H1 (cell line): ENCODE data around the gene WNT5A. TPM values are rescaled to one million over a fixed set of nuclear protein-coding genes. Genes with fewer than 3 reads are reported as not detected.
A peak's percentile ranks its signal among the peaks of the same experiment; 100 is the strongest.

ENCODE experiments used
- CTCF ChIA-PET: fragments of 300-600 bp; sonication (Branson Sonifier 250); formaldehyde crosslinking; loops from one replicate; lab custom pipeline; 2021; ENCODE audit not compliant: partially characterized antibody; lab: Charles Lee
- POLR2A ChIA-PET: fragments of 300-600 bp; sonication (Branson Sonifier 250); formaldehyde crosslinking; loops from one replicate; lab custom pipeline; 2021; ENCODE audit warnings: inconsistent platforms; ENCODE audit not compliant: partially characterized antibody; lab: Charles Lee
- DNase-seq, 2 experiments: peaks; one replicate each; pipeline versions ENCODE4 v3.0.0 to v3.0.0-alpha.2; 2010 to 2022; ENCODE audit warnings: low spot score in 2 of 2, low read depth in 1 of 2, mixed read lengths in 1 of 2
- FAIRE-seq: peaks from 2 replicates; lab custom pipeline; 2011; peaks lifted over from hg19 to GRCh38; lab: Jason Lieb, UNC
- H2AFZ ChIP-seq: 2 replicates; pipeline ENCODE4 v1.8.1; 2012; ENCODE audit warnings: low read length, inconsistent platforms
- H2AK5ac ChIP-seq: 2 replicates; pipeline ENCODE4 v1.6.1; 2013; ENCODE audit warnings: low read depth, low read length
- H2BK120ac ChIP-seq: replicated peaks from 2 replicates; pipeline ENCODE3; 2013; ENCODE audit warnings: low read depth, low read length, inconsistent platforms
- H2BK12ac ChIP-seq: 2 replicates; pipeline ENCODE4 v1.6.1; 2013; ENCODE audit warnings: low read depth, low read length
- H2BK15ac ChIP-seq: 2 replicates; pipeline ENCODE4 v1.6.1; 2013; ENCODE audit warnings: low read length
- H2BK20ac ChIP-seq: 2 replicates; pipeline ENCODE4 v1.6.1; 2013; ENCODE audit warnings: low read length
- H2BK5ac ChIP-seq: 2 replicates; pipeline ENCODE4 v1.6.1; 2013; ENCODE audit warnings: low read depth, low read length
- H3K14ac ChIP-seq: 2 replicates; pipeline ENCODE4 v1.6.1; 2013; ENCODE audit warnings: inconsistent platforms; ENCODE audit not compliant: insufficient read length
- H3K18ac ChIP-seq: 2 replicates; pipeline ENCODE4 v1.6.1; 2013; ENCODE audit warnings: low read length; ENCODE audit errors: extremely low read depth
- H3K23ac ChIP-seq: 2 replicates; pipeline ENCODE4 v1.6.1; 2013; ENCODE audit warnings: inconsistent platforms; ENCODE audit not compliant: insufficient read length
- H3K23me2 ChIP-seq: 2 replicates; pipeline ENCODE4 v1.6.1; 2013; ENCODE audit warnings: low read depth, low read length
- H3K27ac ChIP-seq: 2 replicates; pipeline ENCODE4 v1.6.1; 2011; ENCODE audit warnings: low read depth, low read length, inconsistent platforms
- H3K27me3 ChIP-seq, 4 experiments: replicated peaks in 1 of 4; 1 replicate in 1 of 4; 2 replicates in 3 of 4; pipeline versions ENCODE4 v1.6.1 to v1.8.1; 2011 to 2013; ENCODE audit warnings: low read length in 3 of 4, mild to moderate bottlenecking in 3 of 4, inconsistent platforms in 2 of 4, mixed read lengths in 2 of 4, moderate library complexity in 1 of 4; ENCODE audit not compliant: control insufficient read depth in 3 of 4, insufficient read depth in 3 of 4; ENCODE audit errors: extremely low read depth in 1 of 4
- H3K36me3 ChIP-seq, 4 experiments: 2 replicates each; pipeline versions ENCODE4 v1.6.1 to v1.8.1; 2011 to 2013; ENCODE audit warnings: mild to moderate bottlenecking in 4 of 4, low read length in 3 of 4, moderate library complexity in 2 of 4, control low read depth in 1 of 4, inconsistent platforms in 1 of 4; ENCODE audit not compliant: insufficient read depth in 4 of 4, control insufficient read depth in 2 of 4
- H3K4ac ChIP-seq: replicated peaks from 2 replicates; pipeline ENCODE3; 2013; ENCODE audit warnings: low read length, low read depth, mixed read lengths, inconsistent platforms; ENCODE audit not compliant: insufficient read length
- H3K4me1 ChIP-seq, 4 experiments: replicated peaks in 1 of 4; 1 replicate in 1 of 4; 2 replicates in 3 of 4; pipeline versions ENCODE4 v1.6.1 to v1.8.1; 2011 to 2013; ENCODE audit warnings: low read length in 3 of 4, inconsistent platforms in 2 of 4, mixed read lengths in 1 of 4; ENCODE audit not compliant: insufficient read depth in 4 of 4, control insufficient read depth in 3 of 4
- H3K4me2 ChIP-seq, 2 experiments: 2 replicates each; pipeline versions ENCODE4 v1.6.1 to v1.8.1; 2011 to 2013; ENCODE audit warnings: low read depth in 2 of 2, low read length in 2 of 2, control low read depth in 1 of 2, inconsistent platforms in 1 of 2, mild to moderate bottlenecking in 1 of 2; ENCODE audit not compliant: insufficient read depth in 1 of 2
- H3K4me3 ChIP-seq, 4 experiments: fragments of 200-600, 300-600 bp in 1 of 4; sonication (generic), shearing (Covaris generic), sonication (Bioruptor Twin) in 1 of 4; 2 replicates each; pipeline versions ENCODE4 v1.5.1 to v1.8.1; 2011 to 2016; ENCODE audit warnings: low read length in 4 of 4, low read depth in 3 of 4, control low read depth in 2 of 4, inconsistent platforms in 2 of 4, mild to moderate bottlenecking in 2 of 4, mixed read lengths in 1 of 4, moderate library complexity in 1 of 4; ENCODE audit not compliant: insufficient read depth in 2 of 4; ENCODE audit errors: extremely low read depth in 1 of 4
- H3K56ac ChIP-seq: replicated peaks from 2 replicates; pipeline ENCODE3; 2013; ENCODE audit warnings: low read depth, mild to moderate bottlenecking, mixed read lengths, low read length, inconsistent platforms; ENCODE audit not compliant: insufficient read length
- H3K79me1 ChIP-seq: 2 replicates; pipeline ENCODE4 v1.6.1; 2013; ENCODE audit warnings: low read depth, low read length, control low read depth
- H3K79me2 ChIP-seq, 2 experiments: 2 replicates each; pipeline versions ENCODE4 v1.6.1 to v1.8.1; 2012 to 2013; ENCODE audit warnings: low read length in 2 of 2, mild to moderate bottlenecking in 2 of 2, inconsistent platforms in 1 of 2; ENCODE audit not compliant: insufficient read depth in 2 of 2, control insufficient read depth in 1 of 2
- H3K9ac ChIP-seq, 4 experiments: replicated peaks in 1 of 4; 1 replicate in 1 of 4; 2 replicates in 3 of 4; pipeline versions ENCODE4 v1.6.1 to v1.8.1; 2011 to 2013; ENCODE audit warnings: low read depth in 3 of 4, low read length in 3 of 4, control low read depth in 2 of 4, mild to moderate bottlenecking in 2 of 4, moderate library complexity in 2 of 4, inconsistent platforms in 1 of 4; ENCODE audit errors: extremely low read depth in 1 of 4
- H3K9me3 ChIP-seq, 2 experiments: 2 replicates each; pipeline versions ENCODE4 v1.6.1 to v1.8.1; 2012 to 2013; ENCODE audit warnings: mild to moderate bottlenecking in 2 of 2, moderate library complexity in 2 of 2, control low read depth in 1 of 2, inconsistent platforms in 1 of 2, low read depth in 1 of 2, low read length in 1 of 2, mixed read lengths in 1 of 2; ENCODE audit not compliant: insufficient read depth in 2 of 2
- H4K20me1 ChIP-seq, 2 experiments: replicated peaks in 1 of 2; 2 replicates each; pipeline versions ENCODE3 to v1.8.1; 2011 to 2013; ENCODE audit warnings: inconsistent platforms in 2 of 2, low read length in 2 of 2, mild to moderate bottlenecking in 1 of 2; ENCODE audit not compliant: insufficient read depth in 2 of 2, control insufficient read depth in 1 of 2
- H4K5ac ChIP-seq: 2 replicates; pipeline ENCODE4 v1.6.1; 2013; ENCODE audit warnings: low read length, low read depth, mixed read lengths, inconsistent platforms; ENCODE audit not compliant: insufficient read length
- H4K8ac ChIP-seq: 2 replicates; pipeline ENCODE4 v1.8.0; 2013; ENCODE audit warnings: mild to moderate bottlenecking, moderate library complexity, low read length, inconsistent platforms; ENCODE audit not compliant: insufficient read depth; ENCODE audit errors: extremely low read depth
- H4K91ac ChIP-seq: replicated peaks from 2 replicates; pipeline ENCODE3; 2013; ENCODE audit warnings: low read length, mixed read lengths, inconsistent platforms; ENCODE audit not compliant: insufficient read length
- BCL11A ChIP-seq, 2 experiments: IDR thresholded peaks; one replicate each; pipeline ENCODE4 v1.6.1; 2011; ENCODE audit warnings: low read depth in 2 of 2, low read length in 2 of 2, mild to moderate bottlenecking in 2 of 2
- CREB1 ChIP-seq: IDR thresholded peaks from 2 replicates; pipeline ENCODE4 v1.6.1; 2012; ENCODE audit warnings: inconsistent platforms
- EZH2 ChIP-seq: fragments of 200-600 bp; sonication (generic); IDR thresholded peaks from 2 replicates; pipeline ENCODE4 v1.7.1; 2012; ENCODE audit warnings: low read depth, mild to moderate bottlenecking, moderate library complexity, low read length, inconsistent platforms; ENCODE audit not compliant: severe bottlenecking
- HDAC2 ChIP-seq, 2 experiments: fragments of 300-600 bp in 1 of 2; sonication (generic) in 1 of 2; IDR thresholded peaks; 2 replicates each; pipeline ENCODE4 v1.6.1; 2011 to 2012; ENCODE audit warnings: low read depth in 2 of 2, low read length in 2 of 2, mild to moderate bottlenecking in 2 of 2, moderate library complexity in 2 of 2, borderline replicate concordance in 1 of 2, inconsistent platforms in 1 of 2
- JUND ChIP-seq: IDR thresholded peaks from 2 replicates; pipeline ENCODE4 v1.6.1; 2011; ENCODE audit warnings: mild to moderate bottlenecking, improper control_type of control experiment, low read length
- KDM4A ChIP-seq: IDR thresholded peaks from one replicate; pipeline ENCODE4 v1.7.1; 2012; ENCODE audit warnings: low read depth, mild to moderate bottlenecking, moderate library complexity, low read length, inconsistent platforms; ENCODE audit not compliant: severe bottlenecking
- NRF1 ChIP-seq: IDR thresholded peaks from 2 replicates; pipeline ENCODE4 v1.6.1; 2011; ENCODE audit warnings: mild to moderate bottlenecking, low read depth, low read length, improper control_type of control experiment
- RFX5 ChIP-seq: IDR thresholded peaks from 2 replicates; pipeline ENCODE4 v1.6.1; 2011; ENCODE audit warnings: low read depth, low read length, improper control_type of control experiment, borderline replicate concordance
- SIN3A ChIP-seq, 2 experiments: IDR thresholded peaks in 1 of 2; conservative IDR thresholded peaks in 1 of 2; 2 replicates each; pipeline ENCODE4 v1.6.1; 2011 to 2012; ENCODE audit warnings: low read length in 2 of 2, improper control_type of control experiment in 1 of 2, low read depth in 1 of 2, mild to moderate bottlenecking in 1 of 2
- TAF7 ChIP-seq: optimal IDR thresholded peaks from 2 replicates; pipeline ENCODE3; 2011; ENCODE audit warnings: low read depth, mild to moderate bottlenecking, inconsistent platforms, low read length, moderate library complexity, borderline replicate concordance
- TBP ChIP-seq: IDR thresholded peaks from 2 replicates; pipeline ENCODE4 v1.6.1; 2011; ENCODE audit warnings: low read depth, low read length, improper control_type of control experiment
- WGBS, 2 experiments: shearing (Covaris generic) in 1 of 2; methylation state at CpG; one replicate each; pipeline versions ENCODE4 v1.1.6 to v1.1.7; 2013 to 2015; ENCODE audit warnings: low lambda C conversion rate in 2 of 2, mixed read lengths in 2 of 2, inconsistent platforms in 1 of 2, low coverage in 1 of 2, missing lambda C conversion rate in 1 of 2; ENCODE audit not compliant: insufficient replicate concordance in 2 of 2, insufficient coverage in 1 of 2, insufficient read length in 1 of 2; ENCODE audit errors: extremely low coverage in 1 of 2, missing lambda C conversion rate in 1 of 2; 5-methylcytosine and 5-hydroxymethylcytosine counted together
- polyA plus RNA-seq, 7 experiments: library from polyadenylated mRNA; depleted of rRNA in 3 of 7; stranded (reverse) in 5 of 7; unstranded in 2 of 7; fragments of >200 nt in 5 of 7; fragments of 200-250 nt in 2 of 7; gene quantifications; 1 replicate in 5 of 7; 2 replicates in 1 of 7; 4 replicates in 1 of 7; pipeline versions ENCODE4 v1.2.1 to v1.2.3, GENCODE V29; 2011 to 2013; ENCODE audit warnings: missing spikeins in 2 of 7, mixed read lengths in 2 of 7
- total RNA-seq: library from RNA; stranded (reverse); fragmentation: NEBNext Ultra II Directional; extraction: Animal tissue kit (Norgen Biotek cat#: 25700); gene quantifications from 2 replicates; pipeline ENCODE4 v1.2.1, GENCODE V29; 2021

Gene WNT5A
- total and polyA plus RNA-seq, 2 of the 8 experiments (the other 6 are each of a cell fraction or from before 2014, with no cell fraction given) = 3.9 to 5.6 TPM

GRCh38 chr3:55486101-55486856, 827 bp downstream of the WNT5A start:
- H2AK5ac ChIP-seq = no peak overlapping the region
- H3K14ac ChIP-seq = no peak overlapping the region
- H3K79me1 ChIP-seq = no peaks in the 10 kb centered on the region
- CTCF ChIA-PET = interaction anchor here (0.7 to 2.8 kb wide), 9 partner anchors 18 to 411 kb away, joined by 3 to 18 read pairs (median 3); no protein-coding TSS in a partner anchor
- H2BK15ac ChIP-seq = 0 out of 2 replicates have a peak overlapping the region, but pooled peaks have one; percentile 88
- peaks cover 60% of the 10 kb centered on the region for H3K23me2 ChIP-seq
- no peak overlapping the region for H3K23ac ChIP-seq
- DNase-seq = peak in 1 of 2 experiments; percentile 79
- H3K18ac ChIP-seq = peak overlapping the region; percentile 87
- no peak overlapping the region for H4K8ac ChIP-seq
- 1% methylated on average over 46 of the region's 49 CpGs; no CpG with 5 or more reads in 1 of the 2 experiments for WGBS, 2 experiments
- 0 out of 2 replicates have a peak overlapping the region, but pooled peaks have one; percentile 23 for H2BK12ac ChIP-seq
- peak overlapping the region; percentile 99 for H3K4me2 ChIP-seq
- H2BK5ac ChIP-seq = no peak overlapping the region
- no peak overlapping the region for H3K56ac ChIP-seq
- H4K20me1 ChIP-seq = peaks cover 5 to 12% of the 10 kb centered on the region in 2 experiments
- no peak overlapping the region for H3K4ac ChIP-seq
- H2BK120ac ChIP-seq = no peak overlapping the region
- no peaks in the 10 kb centered on the region for H3K79me2 ChIP-seq
- H3K4me1 ChIP-seq = peaks cover 6 to 34% (median 20%) of the 10 kb centered on the region in 4 experiments
- POLR2A ChIA-PET = no interaction called here
- H4K91ac ChIP-seq = peak overlapping the region; percentile 45
- H2AFZ ChIP-seq = no peak overlapping the region
- no peak overlapping the region for H4K5ac ChIP-seq
- H3K27ac ChIP-seq = no peak overlapping the region
- no peak overlapping the region; a peak in 1 of 7 replicates for H3K9ac ChIP-seq
- H3K27me3 ChIP-seq = peaks cover 25 to 86% (median 72%) of the 10 kb centered on the region in 4 experiments
- peak overlapping the region; percentile 42 to 90 (median 70) for H3K4me3 ChIP-seq
- H3K9me3 ChIP-seq = no peaks in the 10 kb centered on the region
- FAIRE-seq = no peak
- peak overlapping the region; percentile 13; the same call in 1 of the 2 replicates for H2BK20ac ChIP-seq
- no peaks in the 10 kb centered on the region for H3K36me3 ChIP-seq
- TF ChIP-seq HDAC2 (IDR thresholded peaks at IDR 0.05; ENCODE audit: borderline replicate concordance in 1 of 2, low read depth in 2 of 2, low read length in 2 of 2) = peak in 1 of 2 experiments; percentile 12; a peak in 2 of 4 replicates
- TF ChIP-seq TBP = 0 out of 2 replicates have a peak, but pooled peaks have one; percentile 23
- TF ChIP-seq NRF1 = no peak
- peak; percentile 8 for TF ChIP-seq EZH2
- no peak for TF ChIP-seq JUND
- TF ChIP-seq BCL11A (IDR thresholded peaks at IDR 0.05; ENCODE audit: low read depth in 2 of 2, low read length in 2 of 2) = no peak
- no peak for TF ChIP-seq RFX5
- TF ChIP-seq CREB1 = no peak
- peak; percentile 45 for TF ChIP-seq KDM4A
- no peak for TF ChIP-seq TAF7
- peak in 1 of 2 experiments; percentile 35; a peak in 2 of 4 replicates for TF ChIP-seq SIN3A (conservative IDR thresholded peaks at IDR 0.05 in 1 of 2, IDR thresholded peaks at IDR 0.05 in 1 of 2; ENCODE audit: low read depth in 1 of 2, low read length in 2 of 2)
